DMS79 (cell line): ENCODE data around the gene NCK2.

Experiments used
- DNase-seq: peaks from one replicate; lab custom pipeline; 2025; lab: John Stamatoyannopoulos, UW

Gene NCK2

GRCh38 chr2:105744909-105745853, at the start of gene NCK2:
Gene NCK2, plus strand, starts transcription at chr2:105744912. Its CDS starts 110,152 bp downstream, at chr2:105855064.
- DNase-seq = no peak

GRCh38 chr2:105697781-105698449, 46.8 kb upstream of the NCK2 start:
- no peak for DNase-seq

GRCh38 chr2:105698820-105699219, 45.9 kb upstream of the NCK2 start:
- DNase-seq = no peak

- DNase-seq = no peak
These were observed 43.7 kb upstream of the NCK2 start for GRCh38 chr2:105701042-105701441.

GRCh38 chr2:105708697-105709096, 36.0 kb upstream of the NCK2 start:
- no peak for DNase-seq

GRCh38 chr2:105711394-105711793, 33.3 kb upstream of the NCK2 start:
- no peak for DNase-seq

- DNase-seq = no peak
These were observed 32.4 kb upstream of the NCK2 start for GRCh38 chr2:105712166-105712915.

- DNase-seq = no peak
These were observed 31.6 kb upstream of the NCK2 start for GRCh38 chr2:105712981-105713596.

GRCh38 chr2:105714141-105714540, 30.6 kb upstream of the NCK2 start:
- no peak for DNase-seq

GRCh38 chr2:105718846-105719481, 25.7 kb upstream of the NCK2 start:
- no peak for DNase-seq

- no peak for DNase-seq
These were observed 22.7 kb upstream of the NCK2 start for GRCh38 chr2:105721991-105722511.

GRCh38 chr2:105722726-105723297, 21.9 kb upstream of the NCK2 start:
- DNase-seq = no peak

- no peak for DNase-seq
These were observed 21.3 kb upstream of the NCK2 start for GRCh38 chr2:105723431-105723830.

GRCh38 chr2:105725388-105725787, 19.3 kb upstream of the NCK2 start:
- DNase-seq = no peak

GRCh38 chr2:105730170-105730569, 14.5 kb upstream of the NCK2 start:
- DNase-seq = no peak

GRCh38 chr2:105731511-105731910, 13.2 kb upstream of the NCK2 start:
- no peak for DNase-seq

GRCh38 chr2:105732101-105732500, 12.6 kb upstream of the NCK2 start:
- DNase-seq = no peak

- DNase-seq = no peak
These were observed 11.6 kb upstream of the NCK2 start for GRCh38 chr2:105732955-105733607.

GRCh38 chr2:105733875-105734274, 10.8 kb upstream of the NCK2 start:
- DNase-seq = no peak

- no peak for DNase-seq
These were observed 9.8 kb upstream of the NCK2 start for GRCh38 chr2:105734762-105735538.
